ENCODE results near the gene PCOLCE2.

PCOLCE2 gene

GRCh38 chr3:142913432-142913831 lies 24.5 kb upstream of the PCOLCE2 start:
- no peaks in the 10 kb centered on the region for H3K36me3 ChIP-seq (ENCODE audit: low read depth)
- H3K4me3 ChIP-seq (ENCODE audit: severe bottlenecking) = no peak overlapping the region
- DNase-seq (ENCODE audit: low spot score) (no peak), ATAC-seq (ENCODE audit: low read depth) (no peak)
- no peak for TF ChIP-seq CTCF (IDR thresholded peaks at IDR 0.05; ENCODE audit: poor library complexity, severe bottlenecking)
- H3K27ac ChIP-seq (ENCODE audit: poor library complexity, severe bottlenecking) = no peak overlapping the region
- no peaks in the 10 kb centered on the region for H3K27me3 ChIP-seq (ENCODE audit: insufficient read depth, poor library complexity, severe bottlenecking)
- H3K4me1 ChIP-seq (ENCODE audit: insufficient read depth, poor library complexity, severe bottlenecking) = no peaks in the 10 kb centered on the region
- H3K9me3 ChIP-seq (ENCODE audit: severe bottlenecking) = no peaks in the 10 kb centered on the region

- ATAC-seq (ENCODE audit: low read depth) (no peak), DNase-seq (ENCODE audit: low spot score) (no peak)
- H3K36me3 ChIP-seq (ENCODE audit: low read depth) = no peaks in the 10 kb centered on the region
- H3K4me3 ChIP-seq (ENCODE audit: severe bottlenecking) = no peak overlapping the region
- H3K9me3 ChIP-seq (ENCODE audit: severe bottlenecking) = no peaks in the 10 kb centered on the region
- H3K4me1 ChIP-seq (ENCODE audit: insufficient read depth, poor library complexity, severe bottlenecking) = no peaks in the 10 kb centered on the region
- H3K27me3 ChIP-seq (ENCODE audit: insufficient read depth, poor library complexity, severe bottlenecking) = no peaks in the 10 kb centered on the region
- TF ChIP-seq CTCF (IDR thresholded peaks at IDR 0.05; ENCODE audit: poor library complexity, severe bottlenecking) = no peak
- H3K27ac ChIP-seq (ENCODE audit: poor library complexity, severe bottlenecking) = no peak overlapping the region
These were observed 23.7 kb upstream of the PCOLCE2 start for GRCh38 chr3:142912402-142913172.

- DNase-seq (ENCODE audit: low spot score) = no peak
- no peak for ATAC-seq (ENCODE audit: low read depth)
These were observed 21.4 kb upstream of the PCOLCE2 start for GRCh38 chr3:142910280-142910679.

GRCh38 chr3:142909282-142909681 lies 20.4 kb upstream of the PCOLCE2 start:
- H3K27ac ChIP-seq (ENCODE audit: poor library complexity, severe bottlenecking) = no peak overlapping the region
- no peak for TF ChIP-seq CTCF (IDR thresholded peaks at IDR 0.05; ENCODE audit: poor library complexity, severe bottlenecking)
- no peak for ATAC-seq (ENCODE audit: low read depth)
- no peaks in the 10 kb centered on the region for H3K36me3 ChIP-seq (ENCODE audit: low read depth)
- no peaks in the 10 kb centered on the region for H3K4me1 ChIP-seq (ENCODE audit: insufficient read depth, poor library complexity, severe bottlenecking)
- DNase-seq (ENCODE audit: low spot score) = no peak
- H3K4me3 ChIP-seq (ENCODE audit: severe bottlenecking) = no peak overlapping the region
- H3K27me3 ChIP-seq (ENCODE audit: insufficient read depth, poor library complexity, severe bottlenecking) = no peaks in the 10 kb centered on the region
- no peaks in the 10 kb centered on the region for H3K9me3 ChIP-seq (ENCODE audit: severe bottlenecking)

More at GRCh38 chr3:142910280-142910679, 21.4 kb upstream of the PCOLCE2 start:
- TF ChIP-seq CTCF (IDR thresholded peaks at IDR 0.05; ENCODE audit: poor library complexity, severe bottlenecking) = no peak
- Histone ChIP-seq H3K27me3 (ENCODE audit: insufficient read depth, poor library complexity, severe bottlenecking) (no peaks in the 10 kb centered on the region), H3K9me3 (ENCODE audit: severe bottlenecking) (no peaks in the 10 kb centered on the region), H3K27ac (ENCODE audit: poor library complexity, severe bottlenecking) (no peak overlapping the region), H3K4me1 (ENCODE audit: insufficient read depth, poor library complexity, severe bottlenecking) (no peaks in the 10 kb centered on the region), H3K36me3 (ENCODE audit: low read depth) (no peaks in the 10 kb centered on the region), H3K4me3 (ENCODE audit: severe bottlenecking) (no peak overlapping the region)

GRCh38 chr3:142907996-142908395 lies 19.1 kb upstream of the PCOLCE2 start:
- H3K9me3 ChIP-seq (ENCODE audit: severe bottlenecking) = no peaks in the 10 kb centered on the region
- no peaks in the 10 kb centered on the region for H3K4me1 ChIP-seq (ENCODE audit: insufficient read depth, poor library complexity, severe bottlenecking)
- ATAC-seq (ENCODE audit: low read depth) = no peak
- DNase-seq (ENCODE audit: low spot score) = no peak
- no peak for TF ChIP-seq CTCF (IDR thresholded peaks at IDR 0.05; ENCODE audit: poor library complexity, severe bottlenecking)
- no peak overlapping the region for H3K4me3 ChIP-seq (ENCODE audit: severe bottlenecking)
- no peak overlapping the region for H3K27ac ChIP-seq (ENCODE audit: poor library complexity, severe bottlenecking)
- no peaks in the 10 kb centered on the region for H3K36me3 ChIP-seq (ENCODE audit: low read depth)
- no peaks in the 10 kb centered on the region for H3K27me3 ChIP-seq (ENCODE audit: insufficient read depth, poor library complexity, severe bottlenecking)

Data from RWPE2 (cell line).